Upper lobe of left lung (tissue), 6 donors: ENCODE data around the gene ACACA. TPM values are rescaled to one million over a fixed set of nuclear protein-coding genes. Genes with fewer than 3 reads are reported as not detected.

ENCODE experiments used
- ATAC-seq, 2 donors: fragments of 200-7000 bp; cut with Tn5 transposase; one replicate each; pipeline ENCODE4 v1.9.1; 2022; ENCODE audit warnings: mild to moderate bottlenecking in 2 of 2, moderate library complexity in 2 of 2; ENCODE audit not compliant: low FRiP score in 2 of 2
- DNase-seq, 2 donors: peaks; one replicate each; pipeline ENCODE4 v3.0.0-alpha.2; 2019 to 2020
- H3K27ac ChIP-seq, 4 donors: fragments of 200-600 bp; sonication (generic); one replicate each; pipeline ENCODE4 v1.5.1; 2016 to 2019
- H3K27me3 ChIP-seq, 4 donors: fragments of 200-600 bp; sonication (generic); one replicate each; pipeline ENCODE4 v1.5.1; 2017 to 2019
- H3K36me3 ChIP-seq, 4 donors: fragments of 200-600 bp; sonication (generic); one replicate each; pipeline ENCODE4 v1.5.1; 2016 to 2019
- H3K4me1 ChIP-seq, 4 donors: fragments of 200-600 bp; sonication (generic); one replicate each; pipeline ENCODE4 v1.5.1; 2018 to 2019
- H3K4me3 ChIP-seq, 4 donors: fragments of 200-600 bp; sonication (generic); one replicate each; pipeline ENCODE4 v1.5.1; 2017 to 2019; ENCODE audit warnings: mild to moderate bottlenecking in 2 of 4, moderate library complexity in 1 of 4
- H3K9me3 ChIP-seq, 4 donors: fragments of 200-600 bp; sonication (generic); one replicate each; pipeline ENCODE4 v1.5.1; 2018 to 2019
- EP300 ChIP-seq, 4 donors: sonication (generic); formaldehyde crosslinking; IDR thresholded peaks; one replicate each; pipeline ENCODE4 v1.5.1; 2017; ENCODE audit warnings: antibody characterized with exemption in 4 of 4, control low read depth in 2 of 4
- POLR2A ChIP-seq, 4 donors: fragments of 450-650 bp; IDR thresholded peaks; one replicate each; pipeline ENCODE4 v1.5.1; 2016 to 2017; ENCODE audit warnings: antibody characterized with exemption in 4 of 4, mild to moderate bottlenecking in 2 of 4
- POLR2AphosphoS5 ChIP-seq, 2 donors: sonication (generic); formaldehyde crosslinking; IDR thresholded peaks; one replicate each; pipeline ENCODE4 v1.5.1; 2017; ENCODE audit warnings: antibody characterized with exemption in 2 of 2
- WGBS, 2 donors: methylation state at CpG; one replicate each; pipeline ENCODE4 v1.1.5; 2017 to 2018; 5-methylcytosine and 5-hydroxymethylcytosine counted together
- total RNA-seq, 6 donors: library from RNA; depleted of rRNA in 4 of 6; stranded (reverse); fragments of >200 nt in 4 of 6; gene quantifications; one replicate each; pipeline versions ENCODE4 v1.1.0 to v1.2.1, GENCODE V29; 2016 to 2021
- TF ChIP-seq, protein P1 (sequence below), 6 experiments: fragments of 450-650 bp in 4 of 6; fragments of 200-600 bp in 2 of 6; sonication (generic) in 2 of 6; IDR thresholded peaks; one replicate each; pipeline ENCODE4 v1.5.1; 2016 to 2019; ENCODE audit warnings: antibody characterized with exemption in 6 of 6
- donor health status: DM: no; HTN: no; CAD: no; lungs with moderate emphysema.
- donor health status: DM: no; HTN: yes; CAD: no; lungs with severe emphysema.

The ACACA gene
- total RNA-seq, 6 donors from 2014 or later: 55.7 to 129 (median 91.9) TPM

DNA sequence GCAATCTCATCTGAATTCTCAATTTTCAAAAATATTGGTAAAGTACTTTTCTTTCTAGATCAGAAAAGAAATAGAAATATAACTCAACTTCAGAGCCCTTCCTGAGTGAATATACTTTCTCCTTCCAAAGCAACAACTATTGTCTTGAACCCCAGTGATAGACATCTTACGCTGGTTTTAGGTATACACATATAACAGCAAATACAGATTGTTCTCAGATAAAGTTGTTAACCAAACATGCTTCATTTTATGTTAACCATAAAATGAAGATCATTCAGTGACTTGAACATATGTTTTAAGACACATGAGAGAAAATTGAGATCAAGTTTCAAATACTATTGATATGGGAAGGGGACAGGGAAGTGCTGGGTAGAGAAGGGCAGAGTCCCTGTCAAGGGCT lies 84.5 kb downstream of the ACACA start:
- no peaks in the 10 kb centered on the region for H3K27me3 ChIP-seq
- no peak overlapping the region for H3K27ac ChIP-seq
- H3K4me3 ChIP-seq: no peak overlapping the region
- ATAC-seq (no peak), DNase-seq (no peak)
- H3K36me3 ChIP-seq: peaks cover 0 to 11% (median 5%) of the 10 kb centered on the region in 4 donors
- WGBS, 2 donors: 86 to 95% methylated on average over 1 of the region's 1 CpG
- H3K9me3 ChIP-seq: no peaks in the 10 kb centered on the region
- H3K4me1 ChIP-seq: no peaks in the 10 kb centered on the region
- TF ChIP-seq POLR2A (IDR thresholded peaks at IDR 0.05): no peak
- no peak for TF ChIP-seq POLR2AphosphoS5 (IDR thresholded peaks at IDR 0.05)
- TF ChIP-seq EP300 (IDR thresholded peaks at IDR 0.05): no peak
- TF ChIP-seq, protein P1, sequence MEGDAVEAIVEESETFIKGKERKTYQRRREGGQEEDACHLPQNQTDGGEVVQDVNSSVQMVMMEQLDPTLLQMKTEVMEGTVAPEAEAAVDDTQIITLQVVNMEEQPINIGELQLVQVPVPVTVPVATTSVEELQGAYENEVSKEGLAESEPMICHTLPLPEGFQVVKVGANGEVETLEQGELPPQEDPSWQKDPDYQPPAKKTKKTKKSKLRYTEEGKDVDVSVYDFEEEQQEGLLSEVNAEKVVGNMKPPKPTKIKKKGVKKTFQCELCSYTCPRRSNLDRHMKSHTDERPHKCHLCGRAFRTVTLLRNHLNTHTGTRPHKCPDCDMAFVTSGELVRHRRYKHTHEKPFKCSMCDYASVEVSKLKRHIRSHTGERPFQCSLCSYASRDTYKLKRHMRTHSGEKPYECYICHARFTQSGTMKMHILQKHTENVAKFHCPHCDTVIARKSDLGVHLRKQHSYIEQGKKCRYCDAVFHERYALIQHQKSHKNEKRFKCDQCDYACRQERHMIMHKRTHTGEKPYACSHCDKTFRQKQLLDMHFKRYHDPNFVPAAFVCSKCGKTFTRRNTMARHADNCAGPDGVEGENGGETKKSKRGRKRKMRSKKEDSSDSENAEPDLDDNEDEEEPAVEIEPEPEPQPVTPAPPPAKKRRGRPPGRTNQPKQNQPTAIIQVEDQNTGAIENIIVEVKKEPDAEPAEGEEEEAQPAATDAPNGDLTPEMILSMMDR (IDR thresholded peaks at IDR 0.05): no peak

DNA sequence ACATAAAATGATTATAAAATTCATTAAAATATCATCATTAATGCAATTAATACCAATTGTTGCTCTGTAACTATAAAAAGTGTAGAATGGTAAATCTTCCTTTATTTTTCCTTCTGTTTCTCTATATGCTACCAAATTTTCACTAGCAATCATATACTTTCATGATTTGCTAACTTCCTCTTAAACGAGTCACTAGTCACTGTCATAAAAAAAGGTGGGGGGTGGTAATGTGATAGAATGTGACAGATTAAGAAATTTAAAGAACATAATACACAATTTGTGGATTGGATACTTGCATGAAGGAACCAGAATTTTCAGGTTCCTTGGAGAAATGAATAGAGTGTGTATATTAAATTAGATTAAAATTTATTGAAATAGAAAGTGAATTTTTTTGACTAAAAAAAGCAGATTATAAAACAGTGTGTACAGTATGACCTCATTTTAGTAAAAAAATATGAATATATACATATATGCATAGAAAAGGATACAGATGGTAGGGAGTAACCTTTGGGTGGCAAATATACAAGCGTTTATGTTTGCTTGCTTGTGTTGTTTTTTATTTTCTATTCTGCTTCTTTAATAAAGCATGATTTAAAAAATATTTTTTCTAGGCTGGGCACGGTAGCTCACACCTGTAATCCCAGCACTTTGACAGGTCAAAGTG lies 87.6 kb downstream of the ACACA start:
- ATAC-seq (no peak), DNase-seq (no peak)
- no peaks in the 10 kb centered on the region for H3K4me1 ChIP-seq
- H3K9me3 ChIP-seq: no peaks in the 10 kb centered on the region
- H3K27me3 ChIP-seq: no peaks in the 10 kb centered on the region
- H3K4me3 ChIP-seq: no peak overlapping the region
- WGBS, 2 donors: 76 to 83% methylated on average over 3 of the region's 3 CpGs
- peaks cover 0 to 5% (median 2%) of the 10 kb centered on the region in 4 donors for H3K36me3 ChIP-seq
- H3K27ac ChIP-seq: no peak overlapping the region
- TF ChIP-seq EP300 (IDR thresholded peaks at IDR 0.05): no peak
- no peak for TF ChIP-seq POLR2AphosphoS5 (IDR thresholded peaks at IDR 0.05)
- TF ChIP-seq, protein P1 (IDR thresholded peaks at IDR 0.05): no peak
- TF ChIP-seq POLR2A (IDR thresholded peaks at IDR 0.05): no peak

DNA sequence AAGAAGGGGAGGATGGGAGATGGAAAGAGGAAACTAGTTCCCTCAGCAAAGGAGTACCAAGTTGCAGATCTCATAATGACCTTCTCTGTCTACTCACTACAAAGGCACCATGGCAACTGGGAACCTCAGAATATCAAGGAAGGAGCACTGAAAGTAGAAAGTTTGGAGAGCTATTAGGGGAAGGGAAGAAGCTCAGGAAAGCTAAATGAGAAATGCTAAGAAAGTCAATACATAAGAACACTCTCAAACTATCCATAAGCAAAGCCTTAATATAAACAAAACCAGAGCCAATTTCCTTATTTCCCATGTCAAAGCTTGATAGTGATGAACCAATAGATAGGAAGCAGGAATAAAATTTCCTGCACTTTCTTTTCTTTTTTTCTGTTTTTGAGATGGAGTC lies 88.8 kb downstream of the ACACA start:
- H3K36me3 ChIP-seq: peaks cover 0 to 5% (median 2%) of the 10 kb centered on the region in 4 donors
- no peak for DNase-seq
- no peak overlapping the region for H3K4me3 ChIP-seq
- H3K9me3 ChIP-seq: no peaks in the 10 kb centered on the region
- TF ChIP-seq, protein P1 (IDR thresholded peaks at IDR 0.05): no peak
- TF ChIP-seq POLR2AphosphoS5 (IDR thresholded peaks at IDR 0.05): no peak
- no peak for TF ChIP-seq EP300 (IDR thresholded peaks at IDR 0.05)
- TF ChIP-seq POLR2A (IDR thresholded peaks at IDR 0.05): no peak
- no peaks in the 10 kb centered on the region for H3K27me3 ChIP-seq
- H3K4me1 ChIP-seq: no peaks in the 10 kb centered on the region
- ATAC-seq: no peak
- no peak overlapping the region for H3K27ac ChIP-seq

DNA sequence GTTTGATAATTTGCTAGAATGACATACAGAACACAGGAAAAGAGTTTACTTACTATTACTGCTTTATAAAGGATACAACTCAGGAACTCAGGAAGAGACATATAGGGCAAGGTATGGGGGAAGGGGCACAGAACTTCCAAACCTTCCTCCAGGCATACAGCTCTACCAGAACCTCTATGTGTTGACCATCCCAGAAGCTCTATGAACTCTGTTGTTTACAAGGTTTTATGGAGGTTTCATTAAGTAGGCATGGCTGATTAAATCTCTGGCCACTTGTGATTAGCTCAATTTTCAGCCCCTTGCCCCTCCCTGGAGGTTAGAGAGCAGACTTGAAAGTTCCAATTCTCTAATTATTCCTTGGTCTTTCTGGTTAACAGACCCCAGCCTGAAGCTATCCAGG lies 91.0 kb downstream of the ACACA start:
- Histone ChIP-seq H3K9me3 (no peaks in the 10 kb centered on the region), H3K27me3 (no peaks in the 10 kb centered on the region), H3K27ac (no peak overlapping the region), H3K4me1 (no peaks in the 10 kb centered on the region), H3K36me3 (peaks cover 0 to 5% (median 2%) of the 10 kb centered on the region in 4 donors), H3K4me3 (no peak overlapping the region)
- no peak for TF ChIP-seq POLR2A (IDR thresholded peaks at IDR 0.05)
- no peak for TF ChIP-seq EP300 (IDR thresholded peaks at IDR 0.05)
- TF ChIP-seq, protein P1 (IDR thresholded peaks at IDR 0.05): no peak
- no peak for TF ChIP-seq POLR2AphosphoS5 (IDR thresholded peaks at IDR 0.05)
- DNase-seq: no peak
- ATAC-seq: no peak
